HuH-7 (cell line): ENCODE measurements around the gene CYP2U1.
A peak's percentile ranks its signal among the peaks of the same experiment; 100 is the strongest.
"Not testable (repeated sequence)": the region's sequence is repeated elsewhere in the genome, so short reads cannot be mapped to it uniquely, and the experiment has no call there.

Source experiments
- DNase-seq: peaks from one replicate; pipeline ENCODE4 v3.0.0; 2011; ENCODE audit warnings: low spot score

The CYP2U1 gene

GRCh38 chr4:107930821-107931774, at the start of gene CYP2U1:
TSS of gene CYP2U1 (plus strand) at chr4:107931549. CDS start at chr4:107931644, 95 bp downstream.
- DNase-seq, result peak; percentile 76

GRCh38 chr4:107885865-107886264, 45.5 kb upstream of the CYP2U1 start:
- no peak for DNase-seq

- no peak for DNase-seq
Observed at GRCh38 chr4:107888237-107888636, 43.1 kb upstream of the CYP2U1 start.

- DNase-seq, result no peak
Observed at GRCh38 chr4:107890779-107891178, 40.6 kb upstream of the CYP2U1 start.

GRCh38 chr4:107891299-107891698, 40.0 kb upstream of the CYP2U1 start:
- no peak for DNase-seq

DNA sequence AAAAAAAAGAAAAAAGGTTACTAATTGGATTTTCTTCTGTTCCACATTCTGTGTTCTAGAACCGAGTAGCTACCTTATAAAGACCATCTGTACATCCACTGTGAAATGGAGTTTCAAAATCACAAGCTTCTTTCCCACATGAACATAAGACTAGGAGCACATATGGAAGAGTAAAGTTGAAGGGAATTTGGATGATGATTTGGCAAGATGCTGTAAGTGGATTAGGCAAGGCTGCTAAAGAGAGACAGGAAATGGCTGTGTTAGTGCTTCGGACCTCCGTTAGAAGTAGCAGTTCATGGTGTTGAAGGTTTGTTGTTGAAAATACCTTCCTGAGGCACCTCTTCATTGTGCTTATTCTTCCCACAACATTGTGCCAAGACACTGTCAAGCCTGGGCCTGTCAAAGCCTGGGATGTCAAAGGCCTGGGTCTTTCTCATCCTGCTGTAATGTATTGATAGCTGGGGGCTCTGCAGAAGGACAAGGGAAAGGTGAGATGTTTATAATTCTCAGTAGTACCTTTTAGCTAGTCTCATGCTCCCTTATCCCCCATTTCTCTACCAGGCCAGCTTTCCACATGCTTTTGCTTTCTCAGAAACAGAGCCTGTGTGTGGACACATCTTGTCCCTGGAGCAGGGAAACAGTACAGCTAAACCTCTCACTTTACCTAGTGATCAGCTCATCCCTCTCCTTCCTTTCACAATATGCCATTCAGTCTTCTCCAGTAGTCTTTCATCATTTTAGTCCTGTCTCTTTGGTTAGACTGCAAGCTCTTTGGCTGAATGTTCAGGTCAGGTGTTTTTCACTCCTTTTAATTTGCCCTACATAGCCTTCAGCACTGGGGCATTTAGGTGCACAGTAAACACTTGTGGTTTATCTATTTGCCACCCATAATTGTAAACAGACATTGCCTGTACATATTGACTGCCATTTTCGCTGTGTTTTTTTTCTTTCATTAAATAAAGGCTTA, 37.9 kb upstream of the CYP2U1 start:
- no peak for DNase-seq

- DNase-seq, result no peak
Observed at GRCh38 chr4:107894138-107894603, 37.2 kb upstream of the CYP2U1 start.

DNA sequence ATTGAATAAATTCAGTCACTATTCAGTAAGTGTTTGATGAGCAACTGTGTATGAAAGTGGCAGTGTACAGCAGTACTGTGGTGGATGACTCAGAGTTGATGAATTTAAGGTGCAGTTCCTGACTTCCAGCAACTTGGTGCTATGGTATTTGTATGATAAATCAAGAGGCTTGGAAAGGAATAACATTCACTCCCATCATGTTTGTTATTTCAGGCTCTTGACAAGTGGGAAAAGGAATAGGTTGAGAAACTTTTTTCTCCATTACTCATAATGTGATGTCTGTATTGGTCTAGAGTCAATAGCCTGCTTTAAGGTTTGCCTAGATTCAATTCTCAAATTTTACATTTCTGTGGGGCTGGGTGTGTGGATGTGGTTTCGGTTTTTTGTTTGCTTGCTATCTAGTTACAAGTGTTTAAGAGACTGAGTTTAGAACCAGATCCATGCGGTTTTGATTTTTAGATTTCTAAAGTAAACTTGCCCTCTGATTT, 35.1 kb upstream of the CYP2U1 start:
- DNase-seq, result no peak

- no peak for DNase-seq
Observed at GRCh38 chr4:107896646-107897045, 34.7 kb upstream of the CYP2U1 start.

DNA sequence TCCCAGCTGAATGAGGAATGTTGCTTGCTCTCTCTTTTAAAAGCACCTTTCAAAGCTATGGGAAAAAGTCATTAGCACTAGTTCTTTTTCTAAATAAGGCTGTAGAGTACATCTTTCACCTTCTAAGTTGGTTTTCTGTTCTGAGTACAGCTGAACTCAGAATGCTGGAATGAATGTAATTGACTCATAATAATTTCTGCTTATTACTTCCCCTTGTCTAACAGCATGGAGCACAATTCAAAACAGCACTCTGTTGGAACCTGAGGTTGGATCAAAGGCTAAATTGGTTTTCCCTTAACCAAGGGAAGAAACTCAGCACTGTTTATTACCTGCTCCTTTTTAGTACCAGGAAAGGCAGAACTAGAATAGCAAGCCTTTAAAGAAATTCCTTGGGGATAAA, 33.5 kb upstream of the CYP2U1 start:
- DNase-seq, result no peak

DNA sequence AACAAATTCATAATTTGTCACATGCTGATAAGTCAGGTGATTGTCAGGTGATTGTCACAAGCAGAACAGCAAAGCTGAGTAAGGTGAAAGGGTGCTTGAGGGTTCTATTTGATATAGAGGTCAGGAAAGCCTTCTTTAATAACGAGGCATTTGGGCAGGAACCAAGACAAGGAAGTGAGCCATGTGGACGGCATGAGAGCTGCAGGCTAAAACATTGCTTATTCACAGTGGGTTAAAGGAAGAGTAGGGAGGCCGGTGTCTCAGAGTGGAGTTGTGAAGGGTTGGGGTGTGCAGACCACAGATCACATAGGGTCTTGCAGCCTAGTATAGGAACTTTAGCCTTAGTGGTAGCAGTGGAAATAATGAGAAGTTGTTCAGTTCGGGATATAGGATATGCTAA, 31.3 kb upstream of the CYP2U1 start:
- no peak for DNase-seq

GRCh38 chr4:107900508-107900907, 30.8 kb upstream of the CYP2U1 start:
- DNase-seq, result no peak

GRCh38 chr4:107901213-107901934, 30.0 kb upstream of the CYP2U1 start:
- DNase-seq, result no peak

- DNase-seq, result no peak
Observed at GRCh38 chr4:107902715-107903114, 28.6 kb upstream of the CYP2U1 start.

GRCh38 chr4:107905082-107905481, 26.3 kb upstream of the CYP2U1 start:
- not testable (repeated sequence) for DNase-seq

DNA sequence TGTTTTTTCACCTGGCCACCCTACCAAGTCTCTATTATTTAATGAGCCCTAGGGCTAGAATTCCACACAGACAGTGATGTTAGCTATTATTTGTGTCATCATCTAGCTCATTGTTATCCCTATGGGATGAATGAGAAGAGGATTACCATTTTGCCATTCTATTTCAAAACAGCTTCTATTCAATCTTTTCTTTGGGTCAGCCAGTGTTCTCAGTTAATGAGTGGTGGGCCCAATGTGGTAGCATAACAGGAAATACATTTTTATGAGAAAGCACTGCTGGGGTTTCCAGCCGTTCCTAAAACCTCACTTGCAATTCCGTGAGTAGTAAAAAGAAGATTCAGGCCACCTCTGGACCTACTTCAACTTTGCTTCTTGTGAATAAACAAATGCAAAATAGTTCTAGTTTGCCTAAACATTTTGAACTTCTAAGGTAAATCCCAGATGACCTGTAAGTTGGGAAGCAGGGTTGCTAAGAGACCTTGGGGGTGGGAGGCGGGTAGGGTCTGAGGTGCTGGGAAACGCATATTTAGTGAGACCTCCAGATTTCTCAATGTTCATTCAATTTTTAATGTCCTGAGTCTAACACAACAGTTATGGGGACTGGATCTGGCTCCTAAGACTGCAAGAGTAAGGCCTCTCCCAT, 24.8 kb upstream of the CYP2U1 start:
- DNase-seq, result no peak

GRCh38 chr4:107908377-107908776, 23.0 kb upstream of the CYP2U1 start:
- DNase-seq, result no peak

GRCh38 chr4:107913283-107913899, 18.0 kb upstream of the CYP2U1 start:
- no peak for DNase-seq

DNA sequence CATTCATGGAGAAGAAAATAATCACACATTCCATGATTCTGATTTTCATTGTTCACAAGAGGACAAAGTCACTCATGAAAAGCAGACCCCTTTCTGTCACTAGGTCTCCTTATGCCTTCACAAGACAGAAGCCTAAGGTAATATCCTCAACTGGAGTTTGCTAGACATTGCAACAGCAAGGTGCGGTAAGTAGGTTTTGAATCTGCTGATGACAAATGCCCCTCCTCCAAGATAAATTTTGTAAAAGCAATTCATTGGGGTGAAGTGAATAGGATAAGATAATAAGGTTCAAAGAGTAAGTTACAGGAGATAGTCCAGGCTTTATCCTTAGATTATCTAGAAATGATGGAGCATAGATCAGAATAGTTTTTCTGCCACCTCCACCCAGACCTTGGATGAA, 16.1 kb upstream of the CYP2U1 start:
- DNase-seq, result no peak

GRCh38 chr4:107916623-107917022, 14.7 kb upstream of the CYP2U1 start:
- DNase-seq, result no peak

- DNase-seq, result no peak
Observed at GRCh38 chr4:107917500-107917899, 13.8 kb upstream of the CYP2U1 start.
